HCT116 (cell line): ENCODE data around the gene ABCF3. TPM values are rescaled to one million over a fixed set of nuclear protein-coding genes. Genes with fewer than 3 reads are reported as not detected.
A peak's percentile ranks its signal among the peaks of the same experiment; 100 is the strongest.

Experiments used
- ATAC-seq: fragments of 200-7000 bp; cut with Tn5 transposase; 2 replicates; pipeline ENCODE4 v1.9.1; 2020; ENCODE audit warnings: mild to moderate bottlenecking, moderate library complexity
- BruUV-seq: library from RNA; stranded (reverse); fragments of 400-500 nt; replicated peaks from 2 replicates; lab custom pipeline; 2021; lab: Mats Ljungman, UMichigan
- CTCF ChIA-PET: fragments of 300-600 bp; sonication (Branson Sonifier 250); formaldehyde crosslinking; loops from one replicate; lab custom pipeline; 2021; ENCODE audit warnings: antibody characterized with exemption; lab: Charles Lee
- POLR2A ChIA-PET: fragments of 300-600, 350-600 bp; sonication (Branson Sonifier 250); formaldehyde crosslinking; loops from one replicate; lab custom pipeline; 2021; ENCODE audit warnings: antibody characterized with exemption; lab: Charles Lee
- RAD21 ChIA-PET, 2 experiments: fragments of 300-600 bp; sonication (Branson Sonifier 250); formaldehyde crosslinking; loops; one replicate each; lab custom pipeline; 2023; ENCODE audit warnings: low total read pairs in 2 of 2; ENCODE audit not compliant: uncharacterized antibody in 2 of 2, unreplicated experiment in 2 of 2, low non-redundant PET in 1 of 2; lab: Charles Lee
- DNase-seq: peaks from one replicate; pipeline ENCODE4 v3.0.0-alpha.2; 2010; ENCODE audit warnings: low read depth, low spot score
- H2AFZ ChIP-seq: fragments of 200-600 bp; shearing (Covaris generic), sonication (generic); 2 replicates; pipeline ENCODE4 v1.6.1; 2017; ENCODE audit warnings: low read depth, mixed run types, mixed read lengths, antibody characterized with exemption, low read length; ENCODE audit not compliant: poor library complexity, severe bottlenecking
- H3K27ac ChIP-seq: 2 replicates; pipeline ENCODE4 v1.5.1; 2012; ENCODE audit warnings: low read depth, low read length
- H3K27me3 ChIP-seq: fragments of 200-600 bp; sonication (generic); 2 replicates; pipeline ENCODE4 v1.6.1; 2016; ENCODE audit warnings: mixed run types, low read length, mixed read lengths; ENCODE audit not compliant: insufficient read depth
- H3K36me3 ChIP-seq, 2 experiments: fragments of 200-500 bp in 1 of 2; fragments of 200-600 bp in 1 of 2; sonication (Bioruptor generic) in 1 of 2; sonication (generic) in 1 of 2; 2 replicates each; pipeline versions ENCODE4 v1.5.1 to v1.6.1; 2014 to 2016; ENCODE audit warnings: low read length in 2 of 2, inconsistent platforms in 1 of 2, mixed read lengths in 1 of 2, mixed run types in 1 of 2; ENCODE audit not compliant: insufficient read depth in 2 of 2, control insufficient read depth in 1 of 2
- H3K4me1 ChIP-seq, 2 experiments: fragments of 200-600 bp in 1 of 2; sonication (generic) in 1 of 2; 2 replicates each; pipeline versions ENCODE4 v1.5.1 to v1.6.1; 2012 to 2017; ENCODE audit warnings: low read length in 2 of 2, inconsistent platforms in 1 of 2, mild to moderate bottlenecking in 1 of 2, mixed read lengths in 1 of 2, mixed run types in 1 of 2, moderate library complexity in 1 of 2; ENCODE audit not compliant: insufficient read depth in 2 of 2, control insufficient read depth in 1 of 2
- H3K4me2 ChIP-seq: fragments of 200-600 bp; sonication (generic); 2 replicates; pipeline ENCODE4 v1.6.1; 2017; ENCODE audit warnings: mixed run types, low read length, mixed read lengths
- H3K4me3 ChIP-seq, 2 experiments: fragments of 200-600 bp in 1 of 2; sonication (generic) in 1 of 2; replicated peaks in 1 of 2; 2 replicates each; pipeline ENCODE4 v1.5.1; 2011 to 2016; ENCODE audit warnings: low read length in 2 of 2, control low read depth in 1 of 2, low read depth in 1 of 2, mild to moderate bottlenecking in 1 of 2, mixed read lengths in 1 of 2, mixed run types in 1 of 2
- H3K79me2 ChIP-seq: fragments of 200-600 bp; sonication (generic); 2 replicates; pipeline ENCODE4 v1.6.1; 2017; ENCODE audit warnings: mild to moderate bottlenecking, mixed run types, low read length, moderate library complexity, mixed read lengths; ENCODE audit not compliant: insufficient read depth
- H3K9ac ChIP-seq: fragments of 200-600 bp; sonication (generic); 2 replicates; pipeline ENCODE4 v1.6.1; 2016; ENCODE audit warnings: low read length, mixed read lengths
- H3K9me2 ChIP-seq: fragments of 200-600 bp; sonication (generic), shearing (Covaris generic); 2 replicates; pipeline ENCODE4 v1.6.1; 2017; ENCODE audit warnings: mixed run types, mild to moderate bottlenecking, moderate library complexity; ENCODE audit not compliant: insufficient read depth
- H3K9me3 ChIP-seq, 2 experiments: fragments of 200-500 bp in 1 of 2; fragments of 200-600 bp in 1 of 2; sonication (Bioruptor generic) in 1 of 2; sonication (generic) in 1 of 2; 2 replicates each; pipeline ENCODE4 v1.6.1; 2014 to 2017; ENCODE audit warnings: low read length in 2 of 2, mixed read lengths in 2 of 2, inconsistent platforms in 1 of 2, low read depth in 1 of 2, mild to moderate bottlenecking in 1 of 2, mixed run types in 1 of 2, moderate library complexity in 1 of 2; ENCODE audit not compliant: control insufficient read depth in 1 of 2, insufficient read depth in 1 of 2
- H4K20me1 ChIP-seq: fragments of 200-600 bp; sonication (generic), shearing (Covaris generic); 2 replicates; pipeline ENCODE4 v1.6.1; 2017; ENCODE audit warnings: mixed run types, mild to moderate bottlenecking, moderate library complexity; ENCODE audit not compliant: insufficient read depth
- ATF3 ChIP-seq: IDR thresholded peaks from 2 replicates; pipeline ENCODE4 v1.6.1; 2012
- CBX3 ChIP-seq: IDR thresholded peaks from 2 replicates; pipeline ENCODE4 v1.6.1; 2012; ENCODE audit warnings: low read depth
- CEBPB ChIP-seq: IDR thresholded peaks from 2 replicates; pipeline ENCODE4 v1.6.1; 2012; ENCODE audit warnings: low read depth
- CTCF ChIP-seq, 3 experiments: fragments of 200-600 bp in 1 of 3; sonication (generic) in 1 of 3; IDR thresholded peaks in 2 of 3; conservative IDR thresholded peaks in 1 of 3; 2 replicates each; pipeline ENCODE4 v1.5.1; 2012 to 2017; ENCODE audit warnings: low read depth in 2 of 3, low read length in 2 of 3, antibody characterized with exemption in 1 of 3, borderline replicate concordance in 1 of 3, control low read depth in 1 of 3, mild to moderate bottlenecking in 1 of 3, mixed read lengths in 1 of 3, mixed run types in 1 of 3, moderate library complexity in 1 of 3; ENCODE audit not compliant: insufficient read depth in 1 of 3
- EGR1 ChIP-seq: IDR thresholded peaks from 2 replicates; pipeline ENCODE4 v1.6.1; 2012; ENCODE audit warnings: low read depth
- JUND ChIP-seq: IDR thresholded peaks from 2 replicates; pipeline ENCODE4 v1.6.1; 2012
- POLR2A ChIP-seq: IDR thresholded peaks from 2 replicates; pipeline ENCODE4 v1.7.0; 2011; ENCODE audit warnings: borderline replicate concordance; ENCODE audit not compliant: insufficient read depth, insufficient read length; ENCODE audit errors: extremely low read depth
- POLR2AphosphoS5 ChIP-seq: IDR thresholded peaks from 2 replicates; pipeline ENCODE4 v1.6.1; 2011; ENCODE audit warnings: mild to moderate bottlenecking, low read depth, low read length, moderate library complexity
- RAD21 ChIP-seq: IDR thresholded peaks from 2 replicates; pipeline ENCODE4 v1.6.1; 2012; ENCODE audit warnings: low read depth, mild to moderate bottlenecking
- REST ChIP-seq: IDR thresholded peaks from 2 replicates; pipeline ENCODE4 v1.6.1; 2012; ENCODE audit warnings: low read depth
- SRF ChIP-seq: IDR thresholded peaks from 2 replicates; pipeline ENCODE4 v1.6.1; 2012; ENCODE audit warnings: low read depth
- YY1 ChIP-seq: IDR thresholded peaks from 2 replicates; pipeline ENCODE4 v1.6.1; 2011; ENCODE audit warnings: low read length, low read depth, moderate library complexity, mild to moderate bottlenecking; ENCODE audit not compliant: insufficient replicate concordance; ENCODE audit errors: extremely low read depth
- ZBTB33 ChIP-seq: IDR thresholded peaks from 2 replicates; pipeline ENCODE4 v1.6.1; 2011; ENCODE audit warnings: mild to moderate bottlenecking, low read length, moderate library complexity; ENCODE audit not compliant: insufficient replicate concordance; ENCODE audit errors: extremely low read depth
- ZFX ChIP-seq: fragments of 450-650 bp; IDR thresholded peaks from 2 replicates; pipeline ENCODE4 v1.6.1; 2017
- intact Hi-C: fragments of 100-400 bp; cut with micrococcal nuclease; formaldehyde crosslinking; loops from 2 replicates; pipeline ENCODE4 v1.10.0; 2022
- total RNA-seq: library from RNA; stranded (reverse); gene quantifications from one replicate; pipeline ENCODE4 v1.2.1, GENCODE V29; 2021; ENCODE audit not compliant: unreplicated experiment

Gene ABCF3
- total RNA-seq, 1 experiment from 2014 or later, result 74.6 TPM

- RAD21 ChIA-PET, result interaction anchor here in 1 of 2 experiments (0.9 kb wide), 1 partner anchor 61 kb away, joined by 3 read pairs; no protein-coding TSS in a partner anchor
- Histone ChIP-seq H3K4me2 (peak overlapping the region; percentile 70), H3K4me3 (no peak overlapping the region), H3K4me1 (peaks cover 12 to 24% of the 10 kb centered on the region in 2 experiments), H3K79me2 (no peaks in the 10 kb centered on the region), H3K36me3 (no peaks in the 10 kb centered on the region), H4K20me1 (no peaks in the 10 kb centered on the region), H3K9ac (0 out of 2 replicates have a peak overlapping the region, but pooled peaks have one; percentile 28), H3K9me2 (no peaks in the 10 kb centered on the region), H2AFZ (no peak overlapping the region), H3K27ac (peak overlapping the region; percentile 2; the same call in 1 of the 2 replicates), H3K27me3 (no peaks in the 10 kb centered on the region), H3K9me3 (no peaks in the 10 kb centered on the region)
- BruUV-seq, result no TSS peak
- no peak for TF ChIP-seq JUND
- TF ChIP-seq SRF, result no peak
- no peak for TF ChIP-seq ZBTB33
- TF ChIP-seq CBX3, result no peak
- no peak for TF ChIP-seq POLR2A
- TF ChIP-seq ZFX, result no peak
- no peak for TF ChIP-seq REST
- no peak for TF ChIP-seq CTCF (IDR thresholded peaks at IDR 0.05 in 2 of 3, conservative IDR thresholded peaks at IDR 0.05 in 1 of 3; ENCODE audit: borderline replicate concordance in 1 of 3, insufficient read depth in 1 of 3, low read depth in 2 of 3, low read length in 2 of 3)
- no peak for TF ChIP-seq CEBPB
- no peak for TF ChIP-seq YY1
- TF ChIP-seq ATF3, result no peak
- no peak for TF ChIP-seq POLR2AphosphoS5
- no peak for TF ChIP-seq RAD21
- no peak for TF ChIP-seq EGR1
- intact Hi-C loops, result no loop called here
- no peak; the same call in 1 of the 2 replicates for ATAC-seq
- CTCF ChIA-PET, result no interaction called here
- POLR2A ChIA-PET, result no interaction called here
- no peak for DNase-seq
Measured at GRCh38 chr3:184234671-184235380, 48.8 kb downstream of the ABCF3 start.
